RWPE2 (cell line): ENCODE measurements around the gene RAI1.

ENCODE experiments used
- ATAC-seq: fragments of 200-7000 bp; cut with Tn5 transposase; 3 replicates; pipeline ENCODE4 v1.9.1; 2021; ENCODE audit warnings: low read depth
- DNase-seq: peaks from one replicate; pipeline ENCODE4 v3.0.0-alpha.2; 2020; ENCODE audit warnings: low spot score
- H3K27ac ChIP-seq: fragments of 450-650 bp; 2 replicates; pipeline ENCODE4 v1.5.1; 2017; ENCODE audit warnings: mild to moderate bottlenecking; ENCODE audit not compliant: poor library complexity, severe bottlenecking
- H3K27me3 ChIP-seq: fragments of 250-450 bp; sonication (Bioruptor Pico); 2 replicates; pipeline ENCODE4 v1.5.1; 2021; ENCODE audit warnings: mild to moderate bottlenecking, moderate library complexity; ENCODE audit not compliant: insufficient read depth, poor library complexity, severe bottlenecking
- H3K36me3 ChIP-seq: fragments of 250-450 bp; sonication (Bioruptor Pico); 2 replicates; pipeline ENCODE4 v1.5.1; 2020; ENCODE audit warnings: low read depth, mild to moderate bottlenecking, moderate library complexity
- H3K4me1 ChIP-seq: fragments of 250-450 bp; sonication (Bioruptor Pico); 2 replicates; pipeline ENCODE4 v1.5.1; 2021; ENCODE audit warnings: mild to moderate bottlenecking, moderate library complexity; ENCODE audit not compliant: insufficient read depth, poor library complexity, severe bottlenecking
- H3K4me3 ChIP-seq: fragments of 250-450 bp; sonication (Bioruptor Pico); 2 replicates; pipeline ENCODE4 v1.5.1; 2021; ENCODE audit warnings: mild to moderate bottlenecking, moderate library complexity; ENCODE audit not compliant: severe bottlenecking
- H3K9me3 ChIP-seq: fragments of 250-450 bp; sonication (Bioruptor Pico); 2 replicates; pipeline ENCODE4 v1.5.1; 2021; ENCODE audit warnings: mild to moderate bottlenecking, moderate library complexity; ENCODE audit not compliant: severe bottlenecking
- TF ChIP-seq, protein P1 (sequence below): fragments of 450-650 bp; IDR thresholded peaks from one replicate; pipeline ENCODE4 v1.5.1; 2017; ENCODE audit warnings: mild to moderate bottlenecking, moderate library complexity; ENCODE audit not compliant: poor library complexity, severe bottlenecking

The RAI1 gene

DNA sequence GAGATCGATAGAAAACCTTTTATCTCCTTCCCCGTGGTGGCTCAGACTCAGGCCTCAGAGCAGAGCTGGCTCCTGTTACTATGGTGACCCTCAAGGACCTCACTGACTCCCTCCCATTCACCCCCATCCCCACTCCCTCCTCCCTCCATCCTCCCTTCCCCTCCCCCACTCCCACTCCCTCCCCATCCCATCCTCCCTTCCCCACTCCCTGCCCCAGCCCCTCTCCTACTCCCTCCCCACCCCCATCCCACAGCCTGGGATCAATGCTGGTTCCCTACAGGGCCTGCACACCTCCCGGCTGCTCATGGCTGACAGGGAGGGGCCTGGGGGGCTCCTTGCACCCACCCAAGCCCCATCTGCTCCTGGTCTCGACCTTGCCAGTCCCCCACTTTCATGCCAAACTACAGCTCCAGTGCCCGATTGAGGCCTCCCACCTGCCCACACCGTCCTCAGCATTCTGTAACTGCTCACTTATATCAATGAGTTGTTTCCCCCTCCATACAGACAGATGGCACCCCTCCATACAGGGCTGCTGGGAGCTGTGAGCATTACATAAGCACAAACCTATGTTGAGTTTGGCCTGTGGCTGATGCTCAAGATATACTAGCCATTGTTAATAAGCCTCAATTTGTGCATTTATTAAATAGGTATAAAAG is 11.6 kb upstream of the RAI1 start:
- H3K27me3 ChIP-seq: no peaks in the 10 kb centered on the region
- TF ChIP-seq, protein P1, sequence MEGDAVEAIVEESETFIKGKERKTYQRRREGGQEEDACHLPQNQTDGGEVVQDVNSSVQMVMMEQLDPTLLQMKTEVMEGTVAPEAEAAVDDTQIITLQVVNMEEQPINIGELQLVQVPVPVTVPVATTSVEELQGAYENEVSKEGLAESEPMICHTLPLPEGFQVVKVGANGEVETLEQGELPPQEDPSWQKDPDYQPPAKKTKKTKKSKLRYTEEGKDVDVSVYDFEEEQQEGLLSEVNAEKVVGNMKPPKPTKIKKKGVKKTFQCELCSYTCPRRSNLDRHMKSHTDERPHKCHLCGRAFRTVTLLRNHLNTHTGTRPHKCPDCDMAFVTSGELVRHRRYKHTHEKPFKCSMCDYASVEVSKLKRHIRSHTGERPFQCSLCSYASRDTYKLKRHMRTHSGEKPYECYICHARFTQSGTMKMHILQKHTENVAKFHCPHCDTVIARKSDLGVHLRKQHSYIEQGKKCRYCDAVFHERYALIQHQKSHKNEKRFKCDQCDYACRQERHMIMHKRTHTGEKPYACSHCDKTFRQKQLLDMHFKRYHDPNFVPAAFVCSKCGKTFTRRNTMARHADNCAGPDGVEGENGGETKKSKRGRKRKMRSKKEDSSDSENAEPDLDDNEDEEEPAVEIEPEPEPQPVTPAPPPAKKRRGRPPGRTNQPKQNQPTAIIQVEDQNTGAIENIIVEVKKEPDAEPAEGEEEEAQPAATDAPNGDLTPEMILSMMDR: no peak
- no peaks in the 10 kb centered on the region for H3K36me3 ChIP-seq
- ATAC-seq: no peak
- no peaks in the 10 kb centered on the region for H3K9me3 ChIP-seq
- no peak overlapping the region for H3K27ac ChIP-seq
- DNase-seq: no peak
- H3K4me3 ChIP-seq: no peak overlapping the region
- H3K4me1 ChIP-seq: peaks cover 7% of the 10 kb centered on the region

DNA sequence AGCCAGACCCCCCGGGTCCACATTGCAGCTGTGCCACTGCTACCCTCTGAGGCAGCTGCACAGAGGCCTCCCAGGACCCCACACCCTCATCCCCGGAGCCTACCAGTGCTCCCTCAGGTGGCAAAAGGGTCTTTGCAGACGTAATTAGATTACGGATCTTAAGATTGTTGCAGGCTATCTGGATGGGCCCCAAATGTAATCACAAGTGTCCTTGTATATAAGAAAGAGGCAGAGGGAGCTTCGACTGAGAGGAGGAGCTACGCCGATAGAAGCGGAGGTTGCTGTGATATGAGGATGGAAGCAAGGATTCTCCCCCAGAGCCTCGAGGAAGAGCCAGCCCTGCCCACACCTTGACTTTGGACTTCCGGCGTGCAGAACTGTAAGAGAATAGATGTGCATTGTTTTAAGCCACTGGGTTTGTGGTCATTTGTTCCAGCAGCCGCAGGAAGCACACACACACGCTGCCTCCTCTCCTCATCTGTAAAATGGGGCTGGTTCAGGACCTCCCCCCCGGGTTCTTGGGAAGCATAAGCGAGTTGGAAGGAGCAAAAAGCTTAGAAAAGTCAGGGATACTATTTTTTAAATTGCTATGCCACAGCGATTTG is 10.5 kb upstream of the RAI1 start:
- no peak for DNase-seq
- no peaks in the 10 kb centered on the region for H3K36me3 ChIP-seq
- TF ChIP-seq, protein P1: no peak
- peaks cover 12% of the 10 kb centered on the region for H3K4me1 ChIP-seq
- no peaks in the 10 kb centered on the region for H3K9me3 ChIP-seq
- ATAC-seq: no peak
- no peaks in the 10 kb centered on the region for H3K27me3 ChIP-seq
- H3K4me3 ChIP-seq: no peak overlapping the region
- H3K27ac ChIP-seq: no peak overlapping the region

DNA sequence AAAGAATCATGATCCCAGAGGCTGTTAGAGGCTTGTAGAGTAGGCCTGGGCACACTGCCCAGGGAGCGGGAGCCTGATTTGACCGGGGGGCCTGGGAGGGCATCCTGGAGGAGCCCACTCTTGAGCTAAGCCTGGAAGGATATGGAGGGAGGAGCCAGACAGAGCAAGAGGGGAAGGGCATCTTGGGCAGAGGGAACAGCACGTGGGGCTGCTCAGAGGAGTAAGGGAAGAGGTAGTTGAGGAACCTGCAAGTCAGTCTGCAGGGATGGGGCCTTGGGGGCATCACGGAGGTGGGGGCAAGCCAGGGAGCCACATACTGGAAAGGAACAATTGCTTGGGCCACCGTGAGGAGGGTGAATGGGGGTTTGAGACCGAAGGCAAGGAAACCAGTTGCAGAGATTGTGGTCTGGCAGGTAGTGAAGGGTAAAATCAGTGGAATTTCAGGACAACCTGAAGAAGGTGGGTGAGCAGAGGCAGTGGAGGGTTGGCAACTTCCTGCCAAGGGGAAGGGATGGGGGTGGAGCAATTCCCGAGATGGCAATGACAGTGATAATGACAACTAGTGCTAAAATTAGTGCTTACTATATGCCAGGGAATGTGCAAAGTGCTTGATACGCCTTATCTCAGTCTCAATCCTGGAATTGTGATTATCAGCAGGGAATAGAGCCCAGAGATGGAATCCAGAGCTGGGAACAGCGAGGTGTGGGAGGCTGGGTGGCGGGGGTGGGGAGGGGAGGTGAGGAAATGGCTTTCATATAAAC is 9.7 kb upstream of the RAI1 start:
- TF ChIP-seq, protein P1: no peak
- H3K36me3 ChIP-seq: no peaks in the 10 kb centered on the region
- H3K4me3 ChIP-seq: no peak overlapping the region
- H3K9me3 ChIP-seq: no peaks in the 10 kb centered on the region
- H3K27ac ChIP-seq: no peak overlapping the region
- H3K27me3 ChIP-seq: no peaks in the 10 kb centered on the region
- peaks cover 14% of the 10 kb centered on the region for H3K4me1 ChIP-seq
- no peak for ATAC-seq
- DNase-seq: no peak

DNA sequence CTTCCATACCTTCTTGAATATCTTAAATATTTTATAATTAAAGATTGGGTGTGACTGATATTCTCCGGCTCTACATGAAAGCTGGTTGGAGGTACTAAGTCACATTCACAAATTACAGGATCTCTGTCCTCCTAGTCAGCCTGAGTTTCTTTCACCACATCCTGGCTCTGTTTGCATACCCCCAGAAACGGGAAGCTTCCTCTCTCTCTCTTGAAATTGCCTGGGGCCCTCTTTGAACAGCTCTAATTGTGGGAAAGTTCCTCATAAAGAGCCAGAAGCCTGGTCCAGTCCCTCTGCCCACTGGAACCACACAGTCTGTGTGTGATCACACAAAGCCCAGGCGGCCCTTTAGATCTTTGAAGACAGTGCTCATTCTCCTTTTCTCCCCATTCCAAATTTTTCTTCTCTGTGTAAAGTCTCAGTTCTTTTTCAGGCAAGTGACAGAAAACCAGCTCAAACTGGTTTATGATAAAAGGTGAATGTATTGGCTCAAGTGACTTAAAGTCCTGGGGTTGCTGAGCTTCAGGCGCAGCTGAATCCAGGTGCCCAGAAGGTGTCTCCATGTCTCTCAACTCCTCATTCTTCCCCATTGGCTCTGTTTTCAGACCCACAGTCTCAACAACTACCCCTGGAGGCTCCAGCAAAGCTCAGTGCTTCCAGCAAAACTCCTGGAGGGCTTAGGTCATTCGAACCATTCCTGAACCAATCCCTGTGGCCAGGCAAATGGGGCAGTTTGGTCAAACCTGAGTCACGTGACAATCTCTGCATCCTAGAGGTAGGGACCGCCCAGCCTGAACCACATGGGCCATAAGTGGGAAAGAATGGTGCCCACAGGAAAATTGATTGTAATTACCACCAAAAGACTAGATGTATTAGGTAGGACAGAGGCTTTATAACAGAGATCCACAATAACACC is 8.5 kb upstream of the RAI1 start:
- ATAC-seq: no peak
- TF ChIP-seq, protein P1: no peak
- peaks cover 13% of the 10 kb centered on the region for H3K4me1 ChIP-seq
- DNase-seq: no peak
- no peaks in the 10 kb centered on the region for H3K9me3 ChIP-seq
- H3K4me3 ChIP-seq: no peak overlapping the region
- no peak overlapping the region for H3K27ac ChIP-seq
- no peaks in the 10 kb centered on the region for H3K27me3 ChIP-seq
- no peaks in the 10 kb centered on the region for H3K36me3 ChIP-seq
